HepG2 (cell line): Measurements from ENCODE around the gene RRAS2. TPM values are rescaled to one million over a fixed set of nuclear protein-coding genes. Genes with fewer than 3 reads are reported as not detected.

ENCODE experiments used
- CEBPG ChIP-seq: IDR thresholded peaks from 2 replicates; pipeline ENCODE4 v1.6.1; 2016
- CREM ChIP-seq, 2 experiments: sonication (generic) in 1 of 2; formaldehyde crosslinking in 1 of 2; IDR thresholded peaks; 2 replicates each; pipeline versions ENCODE4 v1.4.0 to v1.6.1; 2016 to 2020; ENCODE audit warnings: antibody characterized with exemption in 1 of 2, mild to moderate bottlenecking in 1 of 2, missing genetic modification reagents in 1 of 2
- DNMT3B ChIP-seq: conservative IDR thresholded peaks from 2 replicates; pipeline ENCODE4 v1.6.1; 2016; ENCODE audit warnings: missing biosample characterization, control low read depth
- EED ChIP-seq: sonication (generic); formaldehyde crosslinking; IDR thresholded peaks from 2 replicates; pipeline ENCODE4 v1.5.0; 2020; ENCODE audit warnings: mild to moderate bottlenecking, missing genetic modification reagents
- KLF13 ChIP-seq: sonication (generic); formaldehyde crosslinking; IDR thresholded peaks from 2 replicates; pipeline ENCODE4 v1.4.0; 2020; ENCODE audit warnings: mild to moderate bottlenecking, missing genetic modification reagents
- MXD4 ChIP-seq: IDR thresholded peaks from 2 replicates; pipeline ENCODE4 v1.6.1; 2016; ENCODE audit warnings: mild to moderate bottlenecking, missing biosample characterization, missing genetic modification reagents
- PPARG ChIP-seq: conservative IDR thresholded peaks from 2 replicates; pipeline ENCODE4 v1.6.1; 2016; ENCODE audit warnings: missing biosample characterization, missing genetic modification reagents
- SMC3 ChIP-seq: IDR thresholded peaks from 2 replicates; pipeline ENCODE4 v1.6.1; 2011; ENCODE audit warnings: low read length, improper control_type of control experiment
- SNAPC4 ChIP-seq: sonication (generic); formaldehyde crosslinking; IDR thresholded peaks from 2 replicates; pipeline ENCODE4 v1.4.0; 2020; ENCODE audit warnings: mild to moderate bottlenecking, missing genetic modification reagents
- SOX6 ChIP-seq, 2 experiments: fragments of 450-650 bp in 1 of 2; sonication (generic) in 1 of 2; formaldehyde crosslinking in 1 of 2; IDR thresholded peaks; 2 replicates each; pipeline versions ENCODE4 v1.4.0 to v1.6.1; 2017 to 2020; ENCODE audit warnings: antibody characterized with exemption in 1 of 2, mild to moderate bottlenecking in 1 of 2, missing genetic modification reagents in 1 of 2
- TBX2 ChIP-seq: sonication (generic); formaldehyde crosslinking; IDR thresholded peaks from 2 replicates; pipeline ENCODE4 v1.5.0; 2020; ENCODE audit warnings: missing genetic modification reagents, mild to moderate bottlenecking, borderline replicate concordance
- ZNF12 ChIP-seq: sonication (generic); formaldehyde crosslinking; IDR thresholded peaks from 2 replicates; pipeline ENCODE4 v1.5.0; 2020; ENCODE audit warnings: missing genetic modification reagents
- ZNF335 ChIP-seq: sonication (generic); formaldehyde crosslinking; IDR thresholded peaks from 2 replicates; pipeline ENCODE4 v1.4.0; 2020; ENCODE audit warnings: missing genetic modification reagents
- ZNF407 ChIP-seq: sonication (generic); formaldehyde crosslinking; IDR thresholded peaks from one replicate; pipeline ENCODE4 v1.5.1; 2020; ENCODE audit warnings: mild to moderate bottlenecking, missing genetic modification reagents; ENCODE audit errors: not compliant biosample characterization
- ZNF891 ChIP-seq: sonication (generic); formaldehyde crosslinking; IDR thresholded peaks from 2 replicates; pipeline ENCODE4 v1.5.0; 2020; ENCODE audit warnings: mild to moderate bottlenecking, missing genetic modification reagents
- polyA plus RNA-seq, 8 experiments: library from polyadenylated mRNA; depleted of rRNA in 3 of 8; stranded (reverse) in 7 of 8; unstranded in 1 of 8; fragments of >200 nt; fragmentation: Illumina TruSeq in 4 of 8; extraction: Trizol in 4 of 8; gene quantifications; 2 replicates each; pipeline versions ENCODE4 v1.2.1 to v1.2.3, GENCODE V29; 2011 to 2016; ENCODE audit warnings: low read depth in 4 of 8, missing spikeins in 1 of 8, mixed read lengths in 1 of 8; ENCODE audit not compliant: insufficient read depth in 1 of 8
- total RNA-seq, 5 experiments: library from RNA; depleted of rRNA; stranded (reverse); fragments of >200 nt; fragmentation: Illumina TruSeq; extraction: Trizol; gene quantifications; 2 replicates each; pipeline ENCODE4 v1.2.3, GENCODE V29; 2016; ENCODE audit warnings: low read depth in 1 of 5
- TF ChIP-seq, protein P1 (sequence below): sonication (generic); formaldehyde crosslinking; IDR thresholded peaks from 2 replicates; pipeline ENCODE4 v1.5.1; 2020; ENCODE audit warnings: missing genetic modification reagents, mild to moderate bottlenecking, borderline replicate concordance

RRAS2 gene
- total and polyA plus RNA-seq, 2 of the 13 experiments (the other 11 are each of a cell fraction or from before 2014, with no cell fraction given), result 19.0 to 44.1 TPM

DNA sequence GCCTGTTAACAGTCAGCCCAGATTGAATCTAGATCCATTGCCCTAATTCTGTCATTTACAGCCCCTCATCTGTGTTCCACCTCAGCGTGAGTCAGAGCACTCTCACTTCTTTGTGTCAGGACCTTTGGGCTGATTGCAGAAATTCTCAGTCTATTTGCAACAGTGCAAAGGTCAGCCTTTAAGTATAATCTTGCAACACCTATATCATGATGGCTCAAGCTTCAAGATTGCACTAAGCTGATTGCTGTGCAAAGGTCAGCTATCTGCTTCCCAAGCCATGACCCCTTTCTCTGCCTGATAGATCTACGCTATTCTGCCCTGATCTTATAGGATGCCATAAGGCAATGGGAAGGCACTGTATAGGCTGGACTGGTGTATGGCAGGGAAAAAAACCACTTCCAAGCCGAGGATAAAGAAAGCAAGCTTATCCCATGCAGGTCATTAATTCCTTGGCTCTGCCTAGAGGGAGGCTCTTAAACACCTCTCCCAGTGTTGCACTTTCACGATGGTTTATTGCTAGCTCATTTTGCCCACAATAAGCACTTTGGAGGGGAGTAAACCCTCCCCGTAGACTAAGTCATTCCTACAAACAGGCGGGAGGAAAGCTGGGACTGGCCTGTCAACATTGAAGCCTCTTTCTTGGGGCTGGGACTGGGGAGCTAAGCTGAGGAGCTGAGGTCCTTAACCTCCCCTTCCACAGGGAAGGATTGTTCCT, 100.6 kb downstream of the RRAS2 start (continued):
- TF ChIP-seq SOX6 (IDR thresholded peaks at IDR 0.05) (no peak), SOX6 (CRISPR knock-in tag; IDR thresholded peaks at IDR 0.05) (no peak), SNAPC4 (CRISPR knock-in tag) (no peak), KLF13 (CRISPR knock-in tag) (no peak), MXD4 (CRISPR knock-in tag) (no peak), ZNF891 (CRISPR knock-in tag) (no peak), ZNF335 (CRISPR knock-in tag) (no peak), DNMT3B (CRISPR knock-in tag) (no peak), PPARG (peak; percentile 67), EED (CRISPR knock-in tag) (no peak), CEBPG (peak; percentile 71), TBX2 (CRISPR knock-in tag) (no peak), CREM (IDR thresholded peaks at IDR 0.05) (no peak), CREM (CRISPR knock-in tag; IDR thresholded peaks at IDR 0.05) (no peak), ZNF407 (CRISPR knock-in tag) (no peak), SMC3 (0 out of 2 replicates have a peak, but pooled peaks have one; percentile 12), ZNF12 (CRISPR knock-in tag) (no peak)
- TF ChIP-seq, protein P1, sequence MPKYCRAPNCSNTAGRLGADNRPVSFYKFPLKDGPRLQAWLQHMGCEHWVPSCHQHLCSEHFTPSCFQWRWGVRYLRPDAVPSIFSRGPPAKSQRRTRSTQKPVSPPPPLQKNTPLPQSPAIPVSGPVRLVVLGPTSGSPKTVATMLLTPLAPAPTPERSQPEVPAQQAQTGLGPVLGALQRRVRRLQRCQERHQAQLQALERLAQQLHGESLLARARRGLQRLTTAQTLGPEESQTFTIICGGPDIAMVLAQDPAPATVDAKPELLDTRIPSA (CRISPR knock-in tag), result no peak
